GM12875 (cell line): Measurements from ENCODE around the gene RASL10B.

Source experiments
- H3K4me3 ChIP-seq: one replicate; pipeline ENCODE4 v1.5.1; 2011; ENCODE audit warnings: low read depth, low read length, control low read depth
- TF ChIP-seq, protein P1 (sequence below): IDR thresholded peaks from 2 replicates; pipeline ENCODE4 v1.5.1; 2011; ENCODE audit warnings: low read depth, mild to moderate bottlenecking, control low read depth, inconsistent platforms, low read length, moderate library complexity, borderline replicate concordance; ENCODE audit not compliant: insufficient read depth

RASL10B gene

DNA sequence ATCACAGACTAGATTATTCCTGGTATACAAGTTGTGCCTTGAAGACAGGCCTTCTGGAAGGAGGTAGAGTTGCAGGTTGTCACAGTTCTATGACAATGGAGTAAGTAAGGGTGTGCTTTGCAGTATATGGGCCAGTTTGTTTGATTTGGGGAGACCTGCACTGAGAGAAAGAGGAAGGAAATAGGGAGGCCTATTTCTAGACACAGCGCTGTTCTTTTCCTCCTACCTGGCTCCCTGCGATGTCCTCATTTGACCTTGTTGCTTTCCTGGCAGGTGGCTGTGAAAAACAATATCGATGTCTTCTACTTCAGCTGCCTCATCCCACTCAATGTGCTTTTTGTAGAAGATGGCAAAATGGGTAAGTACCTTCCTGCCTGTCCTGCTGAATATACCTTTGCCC is 22.5 kb upstream of the RASL10B start:
- H3K4me3 ChIP-seq = no peak overlapping the region
- TF ChIP-seq, protein P1, sequence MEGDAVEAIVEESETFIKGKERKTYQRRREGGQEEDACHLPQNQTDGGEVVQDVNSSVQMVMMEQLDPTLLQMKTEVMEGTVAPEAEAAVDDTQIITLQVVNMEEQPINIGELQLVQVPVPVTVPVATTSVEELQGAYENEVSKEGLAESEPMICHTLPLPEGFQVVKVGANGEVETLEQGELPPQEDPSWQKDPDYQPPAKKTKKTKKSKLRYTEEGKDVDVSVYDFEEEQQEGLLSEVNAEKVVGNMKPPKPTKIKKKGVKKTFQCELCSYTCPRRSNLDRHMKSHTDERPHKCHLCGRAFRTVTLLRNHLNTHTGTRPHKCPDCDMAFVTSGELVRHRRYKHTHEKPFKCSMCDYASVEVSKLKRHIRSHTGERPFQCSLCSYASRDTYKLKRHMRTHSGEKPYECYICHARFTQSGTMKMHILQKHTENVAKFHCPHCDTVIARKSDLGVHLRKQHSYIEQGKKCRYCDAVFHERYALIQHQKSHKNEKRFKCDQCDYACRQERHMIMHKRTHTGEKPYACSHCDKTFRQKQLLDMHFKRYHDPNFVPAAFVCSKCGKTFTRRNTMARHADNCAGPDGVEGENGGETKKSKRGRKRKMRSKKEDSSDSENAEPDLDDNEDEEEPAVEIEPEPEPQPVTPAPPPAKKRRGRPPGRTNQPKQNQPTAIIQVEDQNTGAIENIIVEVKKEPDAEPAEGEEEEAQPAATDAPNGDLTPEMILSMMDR = no peak

DNA sequence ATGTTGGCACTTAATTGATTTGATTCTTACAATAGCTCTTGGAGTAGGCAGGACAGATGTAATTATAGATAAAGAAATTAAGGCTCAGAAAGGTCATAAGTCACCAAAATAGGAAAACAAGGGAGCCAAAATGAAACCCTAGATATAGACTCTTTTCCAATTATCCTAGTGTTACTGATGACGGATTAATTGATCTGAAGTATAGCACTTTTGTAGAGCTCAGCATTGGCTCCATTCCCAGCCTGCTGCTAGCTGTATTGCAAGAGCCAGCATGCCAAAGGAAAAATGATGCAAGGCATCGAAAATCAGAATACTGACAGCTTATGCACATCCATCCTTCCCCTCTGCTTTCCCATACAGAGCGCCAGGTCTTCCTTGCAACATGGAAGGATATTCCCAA is 21.6 kb upstream of the RASL10B start:
- TF ChIP-seq, protein P1 = no peak
- no peak overlapping the region for H3K4me3 ChIP-seq

DNA sequence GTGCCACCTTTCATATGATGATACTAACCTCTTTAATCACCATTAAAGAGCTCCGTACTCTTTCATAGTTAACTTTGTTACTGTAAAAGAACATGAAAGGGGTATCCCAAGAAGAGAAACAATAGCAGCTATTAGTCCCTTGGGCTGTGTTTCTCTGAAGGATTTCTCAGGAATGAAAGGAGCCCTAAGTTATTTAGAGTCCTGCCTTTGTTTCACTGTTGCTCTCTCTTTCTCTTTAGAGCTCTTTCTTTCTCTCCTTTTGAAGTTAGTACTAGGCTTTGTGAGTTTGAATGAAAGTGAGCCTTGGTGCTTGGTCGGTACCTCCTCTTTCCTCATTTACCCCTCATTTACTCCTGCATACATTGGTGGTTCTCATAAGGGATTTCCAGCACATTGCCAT is 20.5 kb upstream of the RASL10B start:
- no peak overlapping the region for H3K4me3 ChIP-seq
- TF ChIP-seq, protein P1 = no peak

DNA sequence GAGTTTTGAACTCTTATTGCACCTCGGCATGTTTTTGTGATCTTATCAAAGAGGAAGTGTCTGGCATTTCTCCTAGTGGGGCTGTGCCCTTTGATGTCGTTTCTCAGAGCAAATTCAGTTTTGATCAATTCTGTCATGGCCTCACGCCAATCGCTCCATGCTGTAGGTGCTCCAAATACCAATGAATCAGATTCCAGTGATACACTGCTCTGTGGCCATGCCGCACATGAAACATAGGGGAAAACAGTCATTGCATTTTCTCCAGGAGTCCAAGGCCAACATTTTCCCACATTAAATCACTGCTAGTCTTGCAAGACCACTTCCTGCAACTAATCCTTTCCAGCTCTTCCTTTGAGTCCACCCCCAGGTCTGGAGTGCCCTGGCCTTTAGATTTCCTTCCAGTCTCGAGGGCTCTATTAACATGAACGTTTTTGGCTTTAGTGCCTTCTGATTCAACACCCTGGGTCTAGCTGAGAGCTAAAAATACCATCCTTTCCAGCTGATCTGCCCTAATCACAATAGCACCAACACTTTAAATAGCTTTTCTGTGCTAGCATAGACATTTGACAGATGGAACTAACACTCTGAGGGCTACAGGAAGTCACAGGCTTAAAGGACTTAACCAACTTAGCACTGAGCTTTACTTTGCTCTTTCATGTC is 18.2 kb upstream of the RASL10B start:
- TF ChIP-seq, protein P1 = no peak
- no peak overlapping the region for H3K4me3 ChIP-seq

DNA sequence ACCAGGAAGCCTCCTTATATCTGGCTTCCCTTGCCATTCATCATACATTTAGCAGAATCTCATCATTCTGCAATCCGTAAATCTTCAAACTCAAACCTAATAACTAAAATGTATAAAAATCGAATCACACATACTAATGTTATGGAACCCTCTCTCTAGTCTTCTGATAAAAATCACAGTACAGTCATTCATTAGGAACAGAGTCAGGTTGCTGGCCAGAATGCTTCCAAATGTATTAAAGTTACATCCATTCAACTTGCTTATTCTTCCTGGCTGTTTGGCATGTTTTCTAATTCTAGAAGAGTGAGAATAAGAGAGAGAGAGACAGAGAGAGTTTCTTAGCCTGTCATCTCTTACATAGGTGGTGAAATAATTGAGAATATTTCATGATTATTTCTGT is 16.5 kb upstream of the RASL10B start:
- TF ChIP-seq, protein P1 = no peak
- no peak overlapping the region for H3K4me3 ChIP-seq

DNA sequence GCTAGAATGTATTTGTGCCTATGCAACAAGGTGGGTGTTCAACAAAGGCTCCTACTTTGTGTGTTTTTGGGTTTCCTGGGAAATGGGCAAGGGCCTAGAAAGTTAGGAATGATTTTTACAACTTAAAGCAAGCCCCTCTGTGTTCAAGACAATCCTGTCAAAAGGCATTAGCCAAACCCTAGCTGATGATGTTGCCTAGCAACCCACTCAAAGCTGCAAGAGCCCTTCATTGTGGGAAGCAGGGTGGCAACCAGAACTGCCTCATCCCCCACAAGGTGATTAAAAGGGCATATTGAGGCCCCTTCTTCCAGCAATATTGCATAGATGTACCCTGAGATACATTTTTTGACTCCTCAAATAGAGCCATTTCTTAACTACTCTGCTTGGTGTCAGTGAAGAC is 16.0 kb upstream of the RASL10B start:
- TF ChIP-seq, protein P1 = no peak
- no peak overlapping the region for H3K4me3 ChIP-seq

DNA sequence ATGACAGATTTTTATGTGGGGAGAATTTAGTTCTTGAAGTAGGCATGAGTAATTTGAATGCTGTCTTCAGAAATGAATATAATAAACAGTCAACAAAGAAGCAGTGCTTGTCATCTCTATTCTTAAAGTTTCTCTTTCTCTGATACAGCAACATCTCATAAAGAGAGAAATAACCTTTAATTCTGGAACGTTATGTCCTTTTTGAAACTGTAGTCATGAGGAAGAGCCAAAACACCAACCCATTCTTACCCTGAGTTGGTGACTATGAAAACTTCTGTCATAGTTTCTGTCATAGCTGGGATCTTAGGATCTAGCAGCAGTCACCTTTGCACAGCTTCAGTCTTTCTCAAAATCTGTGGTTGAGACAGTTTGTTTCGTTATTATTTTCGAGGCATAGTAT is 15.3 kb upstream of the RASL10B start:
- TF ChIP-seq, protein P1 = no peak

More for the DNA sequence above, 15.3 kb upstream of the RASL10B start:
- no peak overlapping the region for H3K4me3 ChIP-seq
